ENCODE measurements around the gene KCNJ6. TPM values are rescaled to one million over a fixed set of nuclear protein-coding genes. Genes with fewer than 3 reads are reported as not detected.

Gene KCNJ6
- total RNA-seq, 2 experiments from 2014 or later: not detected

DNA sequence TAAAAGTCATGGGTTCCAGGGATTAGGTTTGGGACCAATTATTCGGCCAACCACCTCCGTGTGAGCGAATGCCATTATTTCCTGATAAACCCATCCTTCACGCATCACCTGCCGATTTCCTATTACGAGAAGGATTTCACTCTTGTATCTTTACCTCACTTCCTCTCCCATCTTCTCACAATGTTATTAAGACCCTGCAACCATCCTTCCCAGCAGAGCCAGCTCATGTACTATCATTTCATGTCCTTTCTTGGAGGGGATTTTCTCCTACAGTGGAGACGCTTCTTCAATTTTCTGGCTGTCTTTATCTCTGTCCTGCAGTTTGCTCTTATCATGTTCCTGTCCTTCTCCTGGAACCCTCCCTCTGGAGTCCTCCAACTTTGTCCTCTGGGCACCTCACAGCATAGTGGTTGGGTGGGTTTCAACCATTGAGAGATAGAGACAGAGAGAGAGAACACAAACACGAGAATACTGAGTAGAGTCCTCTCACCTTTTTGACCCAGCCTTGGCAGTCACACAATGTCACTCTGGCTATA lies 357.5 kb downstream of the KCNJ6 start:
- no peaks in the 10 kb centered on the region for H3K9me2 ChIP-seq (ENCODE audit: insufficient read depth, low read length)
- BruUV-seq (replicated peaks): no TSS peak
- no peak overlapping the region for H3K4me3 ChIP-seq (ENCODE audit: low read depth, low read length, poor library complexity, severe bottlenecking)
- peaks cover 19% of the 10 kb centered on the region for H3K4me1 ChIP-seq (ENCODE audit: insufficient read depth, low read length, poor library complexity, severe bottlenecking)
- H3K27ac ChIP-seq (ENCODE audit: low read depth, low read length, poor library complexity, severe bottlenecking): no peak overlapping the region
- H3K36me3 ChIP-seq (ENCODE audit: insufficient read depth, low read length): no peaks in the 10 kb centered on the region
- ChIA-PET CTCF (ENCODE audit: unreplicated experiment) (no interaction called here), POLR2A (no interaction called here)
- H3K4me2 ChIP-seq (ENCODE audit: low read length): no peak overlapping the region
- H3K79me2 ChIP-seq (ENCODE audit: insufficient read depth, low read depth, low read length): no peaks in the 10 kb centered on the region
- intact Hi-C loops (cut with micrococcal nuclease; ENCODE audit: unreplicated experiment): no loop called here
- H4K20me1 ChIP-seq (ENCODE audit: insufficient read depth, low read length): no peaks in the 10 kb centered on the region
- no peak overlapping the region for H2AFZ ChIP-seq (ENCODE audit: low read length)
- no peak for DNase-seq (ENCODE audit: low spot score)
- TF ChIP-seq EZH2phosphoT487 (IDR thresholded peaks at IDR 0.05; ENCODE audit: borderline replicate concordance, low read depth, low read length): no peak
- TF ChIP-seq, protein P1, sequence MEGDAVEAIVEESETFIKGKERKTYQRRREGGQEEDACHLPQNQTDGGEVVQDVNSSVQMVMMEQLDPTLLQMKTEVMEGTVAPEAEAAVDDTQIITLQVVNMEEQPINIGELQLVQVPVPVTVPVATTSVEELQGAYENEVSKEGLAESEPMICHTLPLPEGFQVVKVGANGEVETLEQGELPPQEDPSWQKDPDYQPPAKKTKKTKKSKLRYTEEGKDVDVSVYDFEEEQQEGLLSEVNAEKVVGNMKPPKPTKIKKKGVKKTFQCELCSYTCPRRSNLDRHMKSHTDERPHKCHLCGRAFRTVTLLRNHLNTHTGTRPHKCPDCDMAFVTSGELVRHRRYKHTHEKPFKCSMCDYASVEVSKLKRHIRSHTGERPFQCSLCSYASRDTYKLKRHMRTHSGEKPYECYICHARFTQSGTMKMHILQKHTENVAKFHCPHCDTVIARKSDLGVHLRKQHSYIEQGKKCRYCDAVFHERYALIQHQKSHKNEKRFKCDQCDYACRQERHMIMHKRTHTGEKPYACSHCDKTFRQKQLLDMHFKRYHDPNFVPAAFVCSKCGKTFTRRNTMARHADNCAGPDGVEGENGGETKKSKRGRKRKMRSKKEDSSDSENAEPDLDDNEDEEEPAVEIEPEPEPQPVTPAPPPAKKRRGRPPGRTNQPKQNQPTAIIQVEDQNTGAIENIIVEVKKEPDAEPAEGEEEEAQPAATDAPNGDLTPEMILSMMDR (conservative IDR thresholded peaks at IDR 0.05; ENCODE audit: low read length): no peak
- no peaks in the 10 kb centered on the region for H3K9me3 ChIP-seq (ENCODE audit: low read length)
